Measurements from ENCODE around the gene KRT75.

The KRT75 gene

GRCh38 chr12:52402377-52402776 is 31.8 kb downstream of the KRT75 start:
- Histone ChIP-seq H3K4me3 (replicated peaks; ENCODE audit: low read depth, low read length) (no peak overlapping the region), H3K36me3 (ENCODE audit: control insufficient read depth, insufficient read depth, low read length) (no peaks in the 10 kb centered on the region), H3K27me3 (replicated peaks; ENCODE audit: control insufficient read depth, insufficient read depth, low read length) (peaks cover 4% of the 10 kb centered on the region)
- no peak for DNase-seq (ENCODE audit: extremely low read depth, insufficient read length)
- TF ChIP-seq CTCF (IDR thresholded peaks at IDR 0.05; ENCODE audit: insufficient read depth, low read length, poor library complexity, severe bottlenecking): no peak

DNA sequence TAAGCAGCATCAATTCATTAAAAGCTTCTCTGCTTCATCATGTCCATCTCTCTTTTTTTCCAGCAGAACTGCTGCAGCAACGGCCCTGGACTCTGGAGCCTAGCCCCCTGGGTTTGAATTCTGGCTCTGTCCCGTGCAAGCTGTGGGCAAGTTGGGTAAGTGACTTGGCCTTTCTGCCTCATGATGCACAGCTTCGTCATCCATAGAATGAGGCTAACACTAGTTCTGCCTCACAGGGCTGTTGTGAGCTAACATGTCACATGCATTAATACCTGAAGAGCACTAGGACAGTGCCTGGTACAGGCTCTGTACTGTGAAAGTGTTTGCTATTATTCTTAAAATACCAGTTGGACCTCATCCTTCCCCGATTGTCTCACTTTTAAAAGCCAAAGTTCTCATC is 32.2 kb downstream of the KRT75 start:
- Histone ChIP-seq H3K27me3 (replicated peaks; ENCODE audit: control insufficient read depth, insufficient read depth, low read length) (peaks cover 4% of the 10 kb centered on the region), H3K4me3 (replicated peaks; ENCODE audit: low read depth, low read length) (no peak overlapping the region), H3K36me3 (ENCODE audit: control insufficient read depth, insufficient read depth, low read length) (no peaks in the 10 kb centered on the region)
- no peak for DNase-seq (ENCODE audit: extremely low read depth, insufficient read length)
- no peak for TF ChIP-seq CTCF (IDR thresholded peaks at IDR 0.05; ENCODE audit: insufficient read depth, low read length, poor library complexity, severe bottlenecking)

DNA sequence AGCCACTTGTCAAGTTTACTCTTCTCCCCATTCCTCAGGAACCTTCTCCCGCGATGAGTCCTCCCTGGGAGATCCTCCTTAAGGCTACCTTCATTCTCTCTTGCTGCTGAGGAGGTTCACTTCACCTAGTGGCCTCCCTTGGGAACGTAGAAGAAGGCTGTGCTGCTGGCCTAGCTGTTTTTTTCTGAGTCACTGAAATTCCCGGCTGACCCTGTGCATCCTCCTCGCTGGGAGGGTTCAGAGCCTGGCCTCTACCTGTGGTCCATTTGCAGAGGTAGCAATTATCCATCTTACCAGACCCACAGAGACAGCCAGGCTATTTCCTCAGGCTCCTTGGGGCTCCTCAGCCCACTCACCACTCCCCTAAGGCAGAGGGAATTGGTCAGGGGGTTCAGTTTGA is 32.6 kb downstream of the KRT75 start:
- no peak for TF ChIP-seq CTCF (IDR thresholded peaks at IDR 0.05; ENCODE audit: insufficient read depth, low read length, poor library complexity, severe bottlenecking)
- peaks cover 4% of the 10 kb centered on the region for H3K27me3 ChIP-seq (replicated peaks; ENCODE audit: control insufficient read depth, insufficient read depth, low read length)

DNA sequence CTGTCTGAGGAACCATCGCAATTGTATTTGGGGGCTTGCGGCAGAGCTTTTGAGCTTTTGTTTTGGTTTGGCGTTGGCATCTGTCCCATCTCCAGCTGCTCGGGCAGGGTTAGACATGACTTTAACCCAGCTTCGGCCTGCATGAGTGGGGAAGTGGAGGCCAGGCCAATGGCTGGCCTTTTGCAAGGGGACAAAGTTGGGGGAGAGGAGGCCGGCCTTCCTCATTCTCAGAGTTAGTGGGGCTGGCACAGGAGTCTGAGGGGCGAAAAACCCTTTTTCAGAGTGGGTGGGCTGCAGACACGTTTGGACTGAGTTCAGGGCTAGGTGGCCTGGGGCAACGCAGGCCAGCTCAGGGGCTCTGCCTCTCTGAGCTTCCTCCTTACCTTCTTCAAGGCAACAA is 33.3 kb downstream of the KRT75 start:
- H3K4me3 ChIP-seq (replicated peaks; ENCODE audit: low read depth, low read length): no peak overlapping the region
- no peak for DNase-seq (ENCODE audit: extremely low read depth, insufficient read length)
- H3K27me3 ChIP-seq (replicated peaks; ENCODE audit: control insufficient read depth, insufficient read depth, low read length): peaks cover 4% of the 10 kb centered on the region
- TF ChIP-seq CTCF (IDR thresholded peaks at IDR 0.05; ENCODE audit: insufficient read depth, low read length, poor library complexity, severe bottlenecking): no peak
- H3K36me3 ChIP-seq (ENCODE audit: control insufficient read depth, insufficient read depth, low read length): no peaks in the 10 kb centered on the region

More for the DNA sequence above, 32.6 kb downstream of the KRT75 start:
- no peak for DNase-seq (ENCODE audit: extremely low read depth, insufficient read length)
- Histone ChIP-seq H3K4me3 (replicated peaks; ENCODE audit: low read depth, low read length) (no peak overlapping the region), H3K36me3 (ENCODE audit: control insufficient read depth, insufficient read depth, low read length) (no peaks in the 10 kb centered on the region)

DNA sequence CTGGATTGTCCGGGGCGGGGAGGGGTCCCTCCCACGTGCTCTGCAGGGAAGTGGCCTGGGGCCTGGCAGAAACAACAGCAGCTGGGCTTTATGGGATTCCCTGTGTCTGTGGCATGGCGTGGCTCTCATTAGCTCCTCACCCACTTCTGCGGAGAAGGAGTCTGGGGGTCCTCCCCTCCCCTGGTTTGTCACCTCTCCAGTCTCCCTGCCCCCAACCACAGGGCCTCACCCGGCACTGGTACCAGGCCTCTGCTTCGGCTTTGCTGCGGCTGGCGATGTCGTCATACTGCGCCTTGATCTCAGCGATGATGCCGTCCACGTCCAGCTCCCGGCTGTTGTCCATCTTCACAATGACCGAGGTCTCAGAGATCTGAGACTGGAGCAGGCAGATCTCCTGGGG is 34.4 kb downstream of the KRT75 start:
- TF ChIP-seq CTCF (IDR thresholded peaks at IDR 0.05; ENCODE audit: insufficient read depth, low read length, poor library complexity, severe bottlenecking): no peak
- H3K36me3 ChIP-seq (ENCODE audit: control insufficient read depth, insufficient read depth, low read length): no peaks in the 10 kb centered on the region
- no peak for DNase-seq (ENCODE audit: extremely low read depth, insufficient read length)
- no peak overlapping the region for H3K4me3 ChIP-seq (replicated peaks; ENCODE audit: low read depth, low read length)
- peaks cover 2% of the 10 kb centered on the region for H3K27me3 ChIP-seq (replicated peaks; ENCODE audit: control insufficient read depth, insufficient read depth, low read length)

DNA sequence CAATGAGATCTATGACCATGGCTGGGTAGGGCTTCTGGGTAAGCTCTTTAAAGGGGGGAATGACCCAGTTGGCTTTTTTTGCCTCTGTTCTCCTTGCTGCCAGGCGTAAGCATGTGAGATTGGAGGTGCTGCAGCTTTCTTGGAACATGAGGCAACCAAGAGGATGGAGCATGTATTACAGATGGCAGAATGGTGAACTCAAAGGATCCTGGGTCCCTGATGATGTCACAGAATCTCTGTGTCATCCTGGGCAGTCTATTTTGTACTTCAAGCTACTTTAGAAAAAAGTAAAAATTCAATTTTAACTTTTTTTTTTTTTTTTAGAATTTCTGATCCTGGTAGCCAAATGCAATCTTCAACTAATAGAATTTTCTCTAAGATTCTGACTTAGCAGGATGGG is 36.0 kb downstream of the KRT75 start:
- Histone ChIP-seq H3K36me3 (ENCODE audit: control insufficient read depth, insufficient read depth, low read length) (no peaks in the 10 kb centered on the region), H3K27me3 (replicated peaks; ENCODE audit: control insufficient read depth, insufficient read depth, low read length) (peaks cover 2% of the 10 kb centered on the region), H3K4me3 (replicated peaks; ENCODE audit: low read depth, low read length) (no peak overlapping the region)
- no peak for DNase-seq (ENCODE audit: extremely low read depth, insufficient read length)
- TF ChIP-seq CTCF (IDR thresholded peaks at IDR 0.05; ENCODE audit: insufficient read depth, low read length, poor library complexity, severe bottlenecking): no peak
